ENCODE results near the gene ACOXL. TPM values are rescaled to one million over a fixed set of nuclear protein-coding genes. Genes with fewer than 3 reads are reported as not detected.

Gene ACOXL
- total and polyA plus RNA-seq, 8 donors: 4.7 to 30.3 (median 8.3) TPM

DNA sequence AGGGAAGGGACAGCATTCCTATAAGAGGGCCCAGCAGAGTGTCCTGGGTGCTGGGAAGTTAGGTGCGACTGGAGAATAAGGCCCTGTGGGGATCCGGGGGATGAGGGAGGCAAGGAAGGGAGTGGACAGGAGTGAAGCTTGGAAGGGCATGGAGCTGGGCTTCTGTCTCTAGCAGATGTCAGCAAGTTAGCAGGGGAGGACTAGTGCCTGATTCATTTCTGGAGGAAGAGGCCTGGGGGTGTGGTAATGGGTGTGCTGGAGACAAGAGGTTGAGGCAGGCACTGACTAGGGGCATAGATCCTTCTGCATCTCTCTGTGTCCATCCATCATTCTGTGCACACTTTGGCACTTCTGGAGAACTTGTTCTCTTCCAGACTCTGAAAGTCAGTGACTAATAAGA is 134.7 kb downstream of the ACOXL start:
- H3K36me3 ChIP-seq: no peaks in the 10 kb centered on the region
- intact Hi-C loops (cut with DNase I): no loop called here
- H3K4me1 ChIP-seq: no peaks in the 10 kb centered on the region
- H3K27me3 ChIP-seq: no peaks in the 10 kb centered on the region
- DNase-seq: no peak
- H3K27ac ChIP-seq: no peak overlapping the region
- TF ChIP-seq, protein P1, sequence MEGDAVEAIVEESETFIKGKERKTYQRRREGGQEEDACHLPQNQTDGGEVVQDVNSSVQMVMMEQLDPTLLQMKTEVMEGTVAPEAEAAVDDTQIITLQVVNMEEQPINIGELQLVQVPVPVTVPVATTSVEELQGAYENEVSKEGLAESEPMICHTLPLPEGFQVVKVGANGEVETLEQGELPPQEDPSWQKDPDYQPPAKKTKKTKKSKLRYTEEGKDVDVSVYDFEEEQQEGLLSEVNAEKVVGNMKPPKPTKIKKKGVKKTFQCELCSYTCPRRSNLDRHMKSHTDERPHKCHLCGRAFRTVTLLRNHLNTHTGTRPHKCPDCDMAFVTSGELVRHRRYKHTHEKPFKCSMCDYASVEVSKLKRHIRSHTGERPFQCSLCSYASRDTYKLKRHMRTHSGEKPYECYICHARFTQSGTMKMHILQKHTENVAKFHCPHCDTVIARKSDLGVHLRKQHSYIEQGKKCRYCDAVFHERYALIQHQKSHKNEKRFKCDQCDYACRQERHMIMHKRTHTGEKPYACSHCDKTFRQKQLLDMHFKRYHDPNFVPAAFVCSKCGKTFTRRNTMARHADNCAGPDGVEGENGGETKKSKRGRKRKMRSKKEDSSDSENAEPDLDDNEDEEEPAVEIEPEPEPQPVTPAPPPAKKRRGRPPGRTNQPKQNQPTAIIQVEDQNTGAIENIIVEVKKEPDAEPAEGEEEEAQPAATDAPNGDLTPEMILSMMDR (IDR thresholded peaks at IDR 0.05): no peak
- no peak overlapping the region for H3K4me3 ChIP-seq
- no peaks in the 10 kb centered on the region for H3K9me3 ChIP-seq
- no peak for ATAC-seq

DNA sequence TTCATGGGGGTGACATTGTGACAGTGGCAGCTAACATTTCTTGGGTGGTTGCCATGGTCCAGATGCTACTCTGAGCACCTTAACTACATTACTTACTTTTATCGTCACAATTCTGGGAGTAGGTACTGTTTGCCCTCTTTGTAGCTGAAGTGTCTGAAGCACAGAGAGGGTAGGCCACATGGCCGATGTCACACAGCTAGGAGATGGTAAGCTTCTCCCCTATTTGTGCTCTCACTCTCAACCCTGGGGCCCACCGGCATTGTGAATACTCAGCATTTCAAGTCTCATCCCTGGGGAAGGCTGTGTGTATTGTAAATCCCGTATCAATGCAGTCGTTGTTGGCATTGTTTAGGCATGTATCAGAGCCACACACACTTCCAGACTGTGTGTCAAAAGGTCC is 136.6 kb downstream of the ACOXL start:
- no peak for ATAC-seq
- TF ChIP-seq, protein P1 (IDR thresholded peaks at IDR 0.05): no peak
- no peak overlapping the region for H3K27ac ChIP-seq
- no peak for DNase-seq
- intact Hi-C loops (cut with DNase I): no loop called here
- no peaks in the 10 kb centered on the region for H3K27me3 ChIP-seq
- no peak overlapping the region for H3K4me3 ChIP-seq
- no peaks in the 10 kb centered on the region for H3K36me3 ChIP-seq
- H3K9me3 ChIP-seq: no peaks in the 10 kb centered on the region
- H3K4me1 ChIP-seq: no peaks in the 10 kb centered on the region

DNA sequence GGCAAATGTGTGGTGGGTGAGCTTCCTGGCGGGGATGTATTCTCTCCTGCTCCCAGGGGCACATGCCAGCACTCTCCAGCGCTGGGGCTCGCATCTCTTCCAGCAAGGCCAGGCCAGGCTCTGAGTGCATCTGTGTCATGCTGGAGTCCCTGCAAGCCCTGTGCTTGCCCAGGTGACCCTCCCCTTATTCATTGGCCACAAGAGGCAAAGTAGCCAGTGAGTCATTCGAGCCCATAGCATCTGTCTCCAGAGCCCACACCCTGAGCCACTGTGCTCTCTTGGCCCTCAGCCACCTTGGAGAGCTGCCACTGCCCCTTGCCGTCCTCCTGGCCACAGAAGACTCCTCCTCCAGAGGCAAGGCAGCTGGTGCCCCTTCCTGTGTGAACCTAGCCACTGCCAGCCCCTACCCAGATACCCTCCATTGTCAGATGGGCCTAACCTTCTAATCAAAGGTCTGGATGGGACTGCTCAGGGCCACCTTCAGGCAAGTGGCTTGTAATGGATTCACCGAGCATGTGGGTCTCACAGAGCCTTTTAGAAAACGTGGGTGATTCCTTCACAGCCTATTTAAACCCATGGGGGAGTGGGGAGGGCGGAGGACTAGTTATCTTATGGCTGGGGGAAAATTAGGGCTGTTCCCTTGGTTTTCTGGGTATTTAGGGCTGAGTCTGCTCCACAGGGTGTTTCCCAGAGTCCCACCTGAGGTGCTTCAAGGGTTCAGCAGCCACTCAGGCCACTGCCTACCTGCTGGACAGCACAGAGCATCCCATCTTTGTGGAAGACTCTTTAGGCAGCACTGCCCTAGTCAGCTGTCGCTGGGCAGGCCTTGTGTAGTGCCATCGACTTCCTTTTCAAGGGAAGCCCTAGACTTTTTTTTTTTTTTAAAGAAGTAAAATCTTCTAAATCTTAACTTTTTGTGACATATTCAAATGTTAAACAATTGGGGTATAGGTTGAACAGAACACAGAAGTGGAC is 137.4 kb downstream of the ACOXL start:
- Histone ChIP-seq H3K36me3 (no peaks in the 10 kb centered on the region), H3K27me3 (no peaks in the 10 kb centered on the region), H3K27ac (no peak overlapping the region), H3K4me1 (peaks cover 0 to 5% of the 10 kb centered on the region in 2 donors), H3K9me3 (no peaks in the 10 kb centered on the region), H3K4me3 (no peak overlapping the region)
- intact Hi-C loops (cut with DNase I): no loop called here
- TF ChIP-seq, protein P1 (IDR thresholded peaks at IDR 0.05): no peak
- peak; percentile 68 for ATAC-seq
- DNase-seq: no peak

DNA sequence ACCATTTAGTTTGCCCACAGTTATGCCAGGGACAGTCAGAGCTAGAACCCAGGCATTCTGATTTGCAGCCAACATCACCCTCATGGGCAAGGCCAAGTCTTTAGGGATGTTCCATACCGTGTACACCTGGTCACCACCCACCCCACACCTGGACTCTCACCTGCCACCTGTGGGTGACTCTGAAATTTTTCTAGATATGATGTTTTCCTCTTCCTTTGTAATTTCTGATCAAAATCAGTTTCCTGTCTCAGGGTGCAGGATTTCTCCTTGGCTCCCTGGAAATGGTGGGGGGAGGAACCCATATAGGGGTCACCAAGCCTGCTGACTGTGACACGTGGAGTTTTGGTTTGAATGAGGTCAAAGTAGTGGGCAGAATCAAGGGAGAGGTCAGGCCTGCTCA is 138.2 kb downstream of the ACOXL start:
- no peaks in the 10 kb centered on the region for H3K9me3 ChIP-seq

DNA sequence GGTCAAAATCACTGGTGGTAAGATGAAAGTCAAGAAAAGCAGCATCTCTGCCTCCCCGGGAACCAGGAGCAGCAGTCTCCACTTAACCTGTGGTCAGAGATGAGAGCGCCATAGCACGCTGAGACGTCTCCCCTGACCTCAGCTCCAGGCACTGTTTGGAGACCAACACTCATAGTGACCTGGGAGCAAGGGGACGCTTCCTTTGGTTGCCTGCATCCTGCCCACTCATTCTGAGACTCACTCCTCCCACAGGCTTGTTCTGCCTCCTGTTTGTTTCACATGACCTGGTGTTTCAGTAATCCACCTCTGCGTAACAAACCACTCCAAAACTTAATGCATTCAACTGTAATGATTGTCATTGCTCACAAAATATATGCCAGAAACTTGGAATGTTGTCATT is 139.3 kb downstream of the ACOXL start:
- Histone ChIP-seq H3K4me3 (no peak overlapping the region), H3K9me3 (no peaks in the 10 kb centered on the region), H3K27me3 (no peaks in the 10 kb centered on the region), H3K27ac (no peak overlapping the region), H3K36me3 (no peaks in the 10 kb centered on the region), H3K4me1 (peaks cover 0 to 12% of the 10 kb centered on the region in 2 donors)
- intact Hi-C loops (cut with DNase I): no loop called here
- DNase-seq (no peak), ATAC-seq (no peak)
- TF ChIP-seq, protein P1 (IDR thresholded peaks at IDR 0.05): no peak

More for the DNA sequence above, 138.2 kb downstream of the ACOXL start:
- intact Hi-C loops (cut with DNase I): no loop called here
- TF ChIP-seq, protein P1 (IDR thresholded peaks at IDR 0.05): no peak
- no peaks in the 10 kb centered on the region for H3K27me3 ChIP-seq
- H3K4me3 ChIP-seq: no peak overlapping the region
- H3K4me1 ChIP-seq: peaks cover 0 to 12% of the 10 kb centered on the region in 2 donors
- no peaks in the 10 kb centered on the region for H3K36me3 ChIP-seq
- ATAC-seq (no peak), DNase-seq (no peak)
- H3K27ac ChIP-seq: no peak overlapping the region

Measured in left lung (tissue), 10 donors.